Lung (tissue), 12 donors: ENCODE results near the gene MYCN. TPM values are rescaled to one million over a fixed set of nuclear protein-coding genes. Genes with fewer than 3 reads are reported as not detected.

Experiments
- ATAC-seq: fragments of 200-7000 bp; cut with Tn5 transposase; one replicate; pipeline ENCODE4 v1.9.1; 2020; ENCODE audit warnings: moderate number of reproducible peaks; ENCODE audit not compliant: insufficient read depth, low FRiP score
- DNase-seq, 3 donors: peaks; one replicate each; pipeline ENCODE4 v3.0.0-alpha.2; 2013 to 2017
- H3K27ac ChIP-seq, 2 donors: one replicate each; pipeline ENCODE4 v1.5.1; 2013; ENCODE audit warnings: mild to moderate bottlenecking in 2 of 2, moderate library complexity in 2 of 2, control low read depth in 1 of 2, inconsistent platforms in 1 of 2, low read depth in 1 of 2, low read length in 1 of 2
- H3K27me3 ChIP-seq, 3 donors: one replicate each; pipeline ENCODE4 v1.5.1; 2013; ENCODE audit warnings: low read length in 2 of 3; ENCODE audit not compliant: control insufficient read depth in 3 of 3, insufficient read depth in 3 of 3
- H3K36me3 ChIP-seq, 4 donors: one replicate each; pipeline ENCODE4 v1.5.1; 2013; ENCODE audit warnings: low read length in 4 of 4, mild to moderate bottlenecking in 1 of 4, moderate library complexity in 1 of 4; ENCODE audit not compliant: control insufficient read depth in 4 of 4, insufficient read depth in 4 of 4
- H3K4me1 ChIP-seq, 5 donors: one replicate each; pipeline ENCODE4 v1.5.1; 2013; ENCODE audit warnings: low read length in 5 of 5, mild to moderate bottlenecking in 2 of 5, moderate library complexity in 1 of 5; ENCODE audit not compliant: control insufficient read depth in 5 of 5, insufficient read depth in 5 of 5
- H3K4me3 ChIP-seq: one replicate; pipeline ENCODE4 v1.5.1; 2013; ENCODE audit warnings: mild to moderate bottlenecking, control low read depth, moderate library complexity
- H3K9ac ChIP-seq, 2 donors: one replicate each; pipeline ENCODE4 v1.5.1; 2013; ENCODE audit warnings: low read length in 2 of 2, control low read depth in 1 of 2; ENCODE audit not compliant: insufficient read depth in 1 of 2
- H3K9me3 ChIP-seq, 4 donors: one replicate each; pipeline ENCODE4 v1.5.1; 2013; ENCODE audit warnings: low read length in 3 of 4, mild to moderate bottlenecking in 1 of 4, moderate library complexity in 1 of 4; ENCODE audit not compliant: control insufficient read depth in 4 of 4, insufficient read depth in 3 of 4
- CTCF ChIP-seq: IDR thresholded peaks from 2 replicates; pipeline ENCODE4 v1.5.1; 2012; ENCODE audit warnings: mild to moderate bottlenecking; ENCODE audit errors: control extremely low read depth, extremely low read depth
- WGBS, 2 donors: extraction: QIAGEN DNeasy Blood & Tissue Kit; methylation state at CpG; one replicate each; pipeline ENCODE4 v1.1.7; 2013; 5-methylcytosine and 5-hydroxymethylcytosine counted together
- polyA plus RNA-seq, 2 donors: library from polyadenylated mRNA; stranded (reverse); fragments of 200-250 nt; gene quantifications; one replicate each; pipeline ENCODE4 v1.2.1, GENCODE V29; 2013
- total RNA-seq, 2 donors: library from RNA; depleted of rRNA in 1 of 2; stranded (reverse); fragments of >200 nt in 1 of 2; gene quantifications; one replicate each; pipeline ENCODE4 v1.2.1, GENCODE V29; 2014 to 2021
- donor health status: control.
- donor health status: control.
- donor health status: Bipolar disorder and iron deficiency.
- donor health status: healthy.
- donor health status: DM: yes; HTN: yes; CAD: no.

MYCN gene
- total and polyA plus RNA-seq, 4 donors = 0.16 to 5.2 (median 0.36) TPM

GRCh38 chr2:15906778-15907177, 33.6 kb upstream of the MYCN start:
- ATAC-seq = no peak

GRCh38 chr2:15907461-15908324, 32.7 kb upstream of the MYCN start:
- Histone ChIP-seq H3K9me3 (no peaks in the 10 kb centered on the region), H3K9ac (no peak overlapping the region), H3K27ac (no peak overlapping the region), H3K4me1 (peaks cover 0 to 5% (median 3%) of the 10 kb centered on the region in 5 donors), H3K4me3 (no peak overlapping the region), H3K36me3 (no peaks in the 10 kb centered on the region), H3K27me3 (no peaks in the 10 kb centered on the region)
- no peak for DNase-seq
- no peak for TF ChIP-seq CTCF
- 96% methylated on average over 2 of the region's 2 CpGs for WGBS, 2 donors
- ATAC-seq = no peak

More at GRCh38 chr2:15906778-15907177, 33.6 kb upstream of the MYCN start:
- Histone ChIP-seq H3K4me3 (no peak overlapping the region), H3K27ac (no peak overlapping the region), H3K27me3 (no peaks in the 10 kb centered on the region), H3K9me3 (no peaks in the 10 kb centered on the region), H3K9ac (no peak overlapping the region), H3K36me3 (no peaks in the 10 kb centered on the region), H3K4me1 (peaks cover 0 to 3% (median 0%) of the 10 kb centered on the region in 5 donors)
- 94 to 98% methylated on average over 5 of the region's 5 CpGs for WGBS, 2 donors
- DNase-seq = no peak
- TF ChIP-seq CTCF = no peak

- H3K9me3 ChIP-seq = no peaks in the 10 kb centered on the region
Measured at GRCh38 chr2:15908371-15908770, 32.0 kb upstream of the MYCN start.

More at GRCh38 chr2:15908371-15908770, 32.0 kb upstream of the MYCN start:
- no peak for TF ChIP-seq CTCF
- WGBS, 2 donors = 90 to 92% methylated on average over 4 of the region's 4 CpGs
- H3K27me3 ChIP-seq = no peaks in the 10 kb centered on the region
- no peak for ATAC-seq
- no peak overlapping the region for H3K9ac ChIP-seq
- H3K27ac ChIP-seq = no peak overlapping the region
- peaks cover 0 to 5% (median 5%) of the 10 kb centered on the region in 5 donors for H3K4me1 ChIP-seq
- no peak for DNase-seq
- H3K4me3 ChIP-seq = no peak overlapping the region
- H3K36me3 ChIP-seq = no peaks in the 10 kb centered on the region
